Activated naive CD8-positive, alpha-beta T cell (primary cell): ENCODE measurements around the gene TBC1D22A.
"Not testable (repeated sequence)": the region's sequence is repeated elsewhere in the genome, so short reads cannot be mapped to it uniquely, and the experiment has no call there.

Experiments
- H3K27ac Mint-ChIP-seq: one replicate; pipeline ENCODE4 v1.8.0; 2021; ENCODE audit warnings: mixed read lengths
- H3K27me3 Mint-ChIP-seq: one replicate; pipeline ENCODE4 v1.8.0; 2021; ENCODE audit warnings: mixed read lengths
- H3K36me3 Mint-ChIP-seq: one replicate; pipeline ENCODE4 v1.8.0; 2021; ENCODE audit warnings: mixed read lengths
- H3K4me1 Mint-ChIP-seq: one replicate; pipeline ENCODE4 v1.8.0; 2021; ENCODE audit warnings: low read depth, mixed read lengths
- H3K4me3 Mint-ChIP-seq: one replicate; pipeline ENCODE4 v1.8.0; 2021; ENCODE audit warnings: mild to moderate bottlenecking, mixed read lengths
- H3K9me3 Mint-ChIP-seq: one replicate; pipeline ENCODE4 v1.8.0; 2021; ENCODE audit warnings: low read depth, mixed read lengths

TBC1D22A gene

GRCh38 chr22:47041271-47042115 is 279.0 kb downstream of the TBC1D22A start:
- Mint-ChIP-seq H3K36me3 (peaks cover 2% of the 10 kb centered on the region), H3K9me3 (no peaks in the 10 kb centered on the region), H3K4me1 (peaks cover 33% of the 10 kb centered on the region), H3K4me3 (no peak overlapping the region), H3K27me3 (no peaks in the 10 kb centered on the region), H3K27ac (no peak overlapping the region)

DNA sequence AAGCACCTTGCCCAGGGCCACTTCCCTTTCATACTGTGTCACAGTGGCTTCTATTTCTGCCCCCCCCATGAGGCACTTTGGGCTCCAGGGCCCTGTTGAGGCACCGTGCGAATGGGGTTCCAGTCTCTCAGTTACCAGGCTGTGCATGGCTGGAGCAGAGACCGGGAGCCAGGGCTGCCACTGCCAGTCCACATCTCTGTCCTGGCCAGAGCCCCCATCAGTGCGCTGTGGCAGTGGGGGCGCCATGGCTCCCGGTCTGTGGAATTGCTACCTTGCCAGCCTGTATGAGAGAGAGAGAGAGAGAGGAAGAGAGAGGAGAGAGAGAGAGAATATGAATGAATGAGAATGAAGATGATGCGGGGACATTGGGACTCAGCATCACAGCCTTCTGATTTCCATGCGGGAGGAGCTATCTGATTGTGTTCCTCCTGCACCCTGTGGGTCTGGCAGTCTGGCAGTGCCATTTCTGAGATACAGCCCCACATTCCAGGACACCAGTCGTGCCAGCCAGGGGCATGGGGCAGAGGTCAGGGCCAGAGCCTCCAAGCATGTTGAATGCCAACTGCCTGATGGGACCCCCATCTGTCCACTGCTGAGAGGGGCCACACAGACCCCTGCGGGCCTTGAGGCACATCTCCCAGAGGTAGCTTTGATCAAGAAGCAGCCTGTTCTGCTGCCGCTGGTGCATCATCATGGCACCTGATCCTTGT is 279.8 kb downstream of the TBC1D22A start:
- peaks cover 2% of the 10 kb centered on the region for H3K36me3 Mint-ChIP-seq
- H3K4me3 Mint-ChIP-seq: no peak overlapping the region
- H3K4me1 Mint-ChIP-seq: peaks cover 38% of the 10 kb centered on the region
- H3K27ac Mint-ChIP-seq: no peak overlapping the region
- H3K9me3 Mint-ChIP-seq: no peaks in the 10 kb centered on the region
- no peaks in the 10 kb centered on the region for H3K27me3 Mint-ChIP-seq

GRCh38 chr22:47042861-47043496 is 280.5 kb downstream of the TBC1D22A start:
- Mint-ChIP-seq H3K27ac (no peak overlapping the region), H3K4me3 (no peak overlapping the region), H3K4me1 (peaks cover 39% of the 10 kb centered on the region), H3K9me3 (no peaks in the 10 kb centered on the region), H3K36me3 (no peaks in the 10 kb centered on the region), H3K27me3 (no peaks in the 10 kb centered on the region)

DNA sequence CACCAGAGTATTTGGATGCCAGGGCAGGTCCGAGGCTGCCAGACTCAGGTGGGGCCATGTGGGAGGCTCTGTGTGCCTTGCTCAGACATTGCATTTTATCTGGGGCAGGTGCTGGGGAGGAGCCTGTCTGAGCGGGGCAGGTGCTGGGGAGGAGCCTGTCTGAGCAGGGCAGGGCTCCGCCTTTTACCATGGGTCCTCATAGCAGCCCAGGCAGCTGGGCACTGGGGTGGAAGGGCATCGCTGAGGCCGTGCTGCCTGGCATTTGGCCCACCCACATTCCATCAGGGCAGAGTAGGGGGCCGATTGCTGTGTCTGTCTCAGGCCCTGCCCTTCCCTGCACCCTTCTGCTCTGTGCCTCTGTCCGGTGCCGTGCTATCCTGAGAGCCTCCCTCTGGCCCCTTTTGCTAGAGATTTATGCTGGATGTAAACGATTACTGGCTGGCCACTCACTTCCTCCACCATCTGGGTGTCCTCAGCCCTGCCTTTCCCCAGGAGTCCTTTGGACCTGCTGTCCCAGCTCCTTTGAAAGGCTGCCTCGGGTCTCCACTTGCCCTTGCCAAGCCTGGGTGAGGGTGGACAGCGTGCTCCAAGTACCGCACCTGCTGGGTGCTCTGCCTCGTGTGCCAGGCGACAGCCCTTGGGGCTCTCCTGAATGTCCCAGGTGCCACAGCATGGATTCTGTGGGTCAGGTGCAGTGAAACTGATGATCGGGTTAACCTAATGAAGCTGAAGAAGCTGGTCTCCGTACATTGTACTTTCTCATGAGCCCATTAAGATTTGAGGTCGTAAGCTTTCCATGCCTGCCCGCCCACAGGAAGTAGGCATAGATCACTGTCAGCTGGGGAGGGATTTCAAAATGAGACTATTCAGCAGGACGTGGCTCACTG is 281.6 kb downstream of the TBC1D22A start:
- no peak overlapping the region for H3K4me3 Mint-ChIP-seq
- no peaks in the 10 kb centered on the region for H3K9me3 Mint-ChIP-seq

DNA sequence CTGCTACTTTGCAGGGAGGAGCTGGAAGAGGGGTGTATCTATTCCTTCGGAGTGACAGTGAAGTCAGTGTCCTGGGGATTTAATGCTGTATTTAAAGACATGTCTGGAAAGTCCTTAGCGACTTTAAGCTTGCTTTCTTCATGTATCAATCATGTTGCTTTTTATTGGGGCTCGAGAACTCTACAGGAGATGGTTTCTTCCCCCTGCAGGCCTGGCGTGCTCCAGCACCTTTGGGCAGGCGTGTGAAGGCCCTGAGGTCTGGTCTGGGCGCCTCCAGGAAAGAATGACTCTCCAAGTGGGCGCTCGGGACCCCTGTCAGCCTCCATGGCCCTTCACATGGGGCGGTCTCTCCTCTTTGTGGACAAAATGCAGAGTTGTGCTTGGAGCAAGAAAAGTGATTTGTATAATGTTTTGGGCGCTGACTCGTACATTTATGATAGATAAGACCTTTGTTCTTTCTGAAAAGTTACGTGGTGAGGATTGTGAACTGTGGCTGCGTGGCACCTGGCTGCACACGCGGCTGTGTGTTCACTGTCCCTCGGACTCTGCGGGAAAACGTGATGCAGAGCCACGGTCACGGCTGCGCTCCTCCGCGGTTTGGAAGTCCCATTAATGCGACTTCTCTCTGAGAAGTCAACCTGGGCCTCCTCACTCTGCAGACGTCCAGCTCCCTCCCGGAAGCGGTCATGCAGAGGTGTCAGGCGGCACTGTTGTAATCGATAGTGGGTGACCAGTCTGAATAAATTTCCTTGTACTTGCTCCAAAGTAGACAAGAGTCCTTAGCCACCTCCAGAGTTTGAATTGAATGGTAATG is 282.5 kb downstream of the TBC1D22A start:
- Mint-ChIP-seq H3K27ac (peak overlapping the region; percentile 80), H3K4me3 (no peak overlapping the region), H3K27me3 (no peaks in the 10 kb centered on the region), H3K9me3 (no peaks in the 10 kb centered on the region), H3K4me1 (peaks cover 40% of the 10 kb centered on the region), H3K36me3 (no peaks in the 10 kb centered on the region)

More for the DNA sequence above, 281.6 kb downstream of the TBC1D22A start:
- Mint-ChIP-seq H3K4me1 (peaks cover 39% of the 10 kb centered on the region), H3K27ac (no peak overlapping the region), H3K27me3 (no peaks in the 10 kb centered on the region), H3K36me3 (no peaks in the 10 kb centered on the region)

- H3K4me1 Mint-ChIP-seq: peaks cover 38% of the 10 kb centered on the region
- no peaks in the 10 kb centered on the region for H3K9me3 Mint-ChIP-seq
- H3K27ac Mint-ChIP-seq: no peak overlapping the region
- no peaks in the 10 kb centered on the region for H3K27me3 Mint-ChIP-seq
- H3K4me3 Mint-ChIP-seq: no peak overlapping the region
- H3K36me3 Mint-ChIP-seq: no peaks in the 10 kb centered on the region
Measured at GRCh38 chr22:47045691-47046410, 283.4 kb downstream of the TBC1D22A start.

DNA sequence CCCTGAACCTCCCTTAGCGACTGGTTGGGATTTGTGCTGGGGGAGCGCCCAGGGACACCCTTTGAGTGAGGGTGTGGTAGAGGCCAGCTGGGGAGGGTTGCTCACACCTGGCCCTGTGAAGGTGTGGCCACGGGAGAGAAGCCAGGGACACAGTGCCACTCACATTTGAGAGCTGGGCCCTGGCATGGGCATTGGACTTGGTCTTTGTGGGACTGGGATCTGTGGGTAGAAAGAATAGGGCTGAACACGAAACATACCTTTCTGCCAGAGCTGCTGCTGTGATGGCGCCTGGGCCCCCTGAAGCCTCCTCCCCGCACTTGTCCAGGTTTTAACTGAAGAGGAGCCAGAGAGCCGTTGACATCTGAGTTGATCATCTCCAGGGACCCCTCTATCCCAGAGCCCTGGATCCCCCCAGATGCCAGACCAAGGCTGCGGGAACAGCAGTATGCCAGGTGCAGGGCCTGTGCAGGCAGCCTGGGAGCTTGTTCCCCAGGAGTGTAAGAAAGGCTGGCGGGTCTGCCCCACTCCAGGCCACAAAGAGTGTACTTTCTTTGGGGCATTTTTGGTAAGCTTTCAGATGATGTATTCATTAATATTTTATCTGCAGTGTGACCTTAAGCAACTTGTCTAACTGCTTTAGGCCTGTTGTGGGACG is 284.1 kb downstream of the TBC1D22A start:
- Mint-ChIP-seq H3K36me3 (no peaks in the 10 kb centered on the region), H3K4me1 (peaks cover 34% of the 10 kb centered on the region), H3K27ac (no peak overlapping the region), H3K9me3 (no peaks in the 10 kb centered on the region), H3K4me3 (no peak overlapping the region), H3K27me3 (no peaks in the 10 kb centered on the region)

GRCh38 chr22:47047321-47048122 is 285.1 kb downstream of the TBC1D22A start:
- H3K27ac Mint-ChIP-seq: no peak overlapping the region
- peaks cover 28% of the 10 kb centered on the region for H3K4me1 Mint-ChIP-seq
- no peaks in the 10 kb centered on the region for H3K27me3 Mint-ChIP-seq
- no peaks in the 10 kb centered on the region for H3K36me3 Mint-ChIP-seq
- H3K9me3 Mint-ChIP-seq: no peaks in the 10 kb centered on the region
- no peak overlapping the region for H3K4me3 Mint-ChIP-seq

GRCh38 chr22:47048123-47049077 is 285.9 kb downstream of the TBC1D22A start:
- H3K27me3 Mint-ChIP-seq: no peaks in the 10 kb centered on the region
- no peak overlapping the region for H3K4me3 Mint-ChIP-seq
- no peaks in the 10 kb centered on the region for H3K9me3 Mint-ChIP-seq
- H3K36me3 Mint-ChIP-seq: no peaks in the 10 kb centered on the region
- H3K4me1 Mint-ChIP-seq: peaks cover 20% of the 10 kb centered on the region
- no peak overlapping the region for H3K27ac Mint-ChIP-seq

- H3K27me3 Mint-ChIP-seq: no peaks in the 10 kb centered on the region
- H3K36me3 Mint-ChIP-seq: no peaks in the 10 kb centered on the region
- H3K27ac Mint-ChIP-seq: no peak overlapping the region
- H3K4me1 Mint-ChIP-seq: peaks cover 13% of the 10 kb centered on the region
- no peak overlapping the region for H3K4me3 Mint-ChIP-seq
- H3K9me3 Mint-ChIP-seq: no peaks in the 10 kb centered on the region
Measured at GRCh38 chr22:47049078-47049624, 286.7 kb downstream of the TBC1D22A start.

GRCh38 chr22:47049736-47050400 is 287.4 kb downstream of the TBC1D22A start:
- H3K4me1 Mint-ChIP-seq, H3K27ac Mint-ChIP-seq, H3K36me3 Mint-ChIP-seq, H3K9me3 Mint-ChIP-seq, H3K27me3 Mint-ChIP-seq, H3K4me3 Mint-ChIP-seq: not testable (repeated sequence)
